NCI-H1694 treated with DMSO at 0.1 percent for 48 hours (cell line): ENCODE data around the gene DDX24.

Source experiments
- DNase-seq: peaks from one replicate; lab custom pipeline; 2025; lab: John Stamatoyannopoulos, UW

The DDX24 gene, protein sequence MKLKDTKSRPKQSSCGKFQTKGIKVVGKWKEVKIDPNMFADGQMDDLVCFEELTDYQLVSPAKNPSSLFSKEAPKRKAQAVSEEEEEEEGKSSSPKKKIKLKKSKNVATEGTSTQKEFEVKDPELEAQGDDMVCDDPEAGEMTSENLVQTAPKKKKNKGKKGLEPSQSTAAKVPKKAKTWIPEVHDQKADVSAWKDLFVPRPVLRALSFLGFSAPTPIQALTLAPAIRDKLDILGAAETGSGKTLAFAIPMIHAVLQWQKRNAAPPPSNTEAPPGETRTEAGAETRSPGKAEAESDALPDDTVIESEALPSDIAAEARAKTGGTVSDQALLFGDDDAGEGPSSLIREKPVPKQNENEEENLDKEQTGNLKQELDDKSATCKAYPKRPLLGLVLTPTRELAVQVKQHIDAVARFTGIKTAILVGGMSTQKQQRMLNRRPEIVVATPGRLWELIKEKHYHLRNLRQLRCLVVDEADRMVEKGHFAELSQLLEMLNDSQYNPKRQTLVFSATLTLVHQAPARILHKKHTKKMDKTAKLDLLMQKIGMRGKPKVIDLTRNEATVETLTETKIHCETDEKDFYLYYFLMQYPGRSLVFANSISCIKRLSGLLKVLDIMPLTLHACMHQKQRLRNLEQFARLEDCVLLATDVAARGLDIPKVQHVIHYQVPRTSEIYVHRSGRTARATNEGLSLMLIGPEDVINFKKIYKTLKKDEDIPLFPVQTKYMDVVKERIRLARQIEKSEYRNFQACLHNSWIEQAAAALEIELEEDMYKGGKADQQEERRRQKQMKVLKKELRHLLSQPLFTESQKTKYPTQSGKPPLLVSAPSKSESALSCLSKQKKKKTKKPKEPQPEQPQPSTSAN

DNA sequence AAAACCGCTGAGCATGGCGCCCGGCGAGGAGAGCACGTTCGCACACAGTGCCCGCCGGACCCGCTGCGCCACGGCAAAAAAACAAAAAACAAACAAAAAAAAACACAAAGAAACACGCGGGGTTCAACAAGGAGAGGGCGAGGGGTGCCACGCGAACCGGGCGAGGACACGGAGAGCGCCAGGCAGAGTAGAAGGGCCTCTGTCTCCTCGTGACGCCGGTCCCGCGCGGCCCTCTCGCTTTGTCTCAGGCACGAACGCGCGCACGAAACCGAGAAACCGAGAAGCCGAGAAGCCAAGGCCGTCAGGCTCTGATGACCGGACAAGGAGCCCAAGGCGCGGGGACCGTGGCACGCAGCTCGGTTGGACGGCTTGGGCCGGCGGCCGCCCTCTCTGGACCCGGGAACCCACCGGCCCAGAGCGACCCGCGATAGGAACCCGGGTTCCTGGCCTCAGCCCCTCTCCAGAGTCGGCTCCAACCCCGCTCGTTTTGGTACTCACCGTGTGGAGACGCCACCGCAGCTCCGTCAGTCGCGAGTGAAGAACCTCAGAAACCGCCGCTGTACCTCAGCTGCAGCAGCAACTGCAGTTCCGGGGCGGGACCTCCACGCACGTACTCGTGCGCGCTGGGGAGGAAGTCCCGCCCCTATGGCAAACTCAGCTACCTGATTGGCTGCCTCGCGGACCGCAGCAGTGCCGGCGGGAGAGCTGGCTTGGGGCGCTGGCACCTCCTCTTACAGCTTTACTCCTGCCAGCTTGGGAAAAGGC lies at the start of gene DDX24, which contains the start of gene IFI27L1:
TSS of gene DDX24 (minus strand) at position 582 of the 765 bp plus-strand sequence. CDS start 1,460 bp downstream, outside the sequence.
TSS of gene IFI27L1 (plus strand) at position 690 of the 765 bp plus-strand sequence. CDS start 15,628 bp downstream, outside the sequence.
- DNase-seq = peak; percentile 95

DNA sequence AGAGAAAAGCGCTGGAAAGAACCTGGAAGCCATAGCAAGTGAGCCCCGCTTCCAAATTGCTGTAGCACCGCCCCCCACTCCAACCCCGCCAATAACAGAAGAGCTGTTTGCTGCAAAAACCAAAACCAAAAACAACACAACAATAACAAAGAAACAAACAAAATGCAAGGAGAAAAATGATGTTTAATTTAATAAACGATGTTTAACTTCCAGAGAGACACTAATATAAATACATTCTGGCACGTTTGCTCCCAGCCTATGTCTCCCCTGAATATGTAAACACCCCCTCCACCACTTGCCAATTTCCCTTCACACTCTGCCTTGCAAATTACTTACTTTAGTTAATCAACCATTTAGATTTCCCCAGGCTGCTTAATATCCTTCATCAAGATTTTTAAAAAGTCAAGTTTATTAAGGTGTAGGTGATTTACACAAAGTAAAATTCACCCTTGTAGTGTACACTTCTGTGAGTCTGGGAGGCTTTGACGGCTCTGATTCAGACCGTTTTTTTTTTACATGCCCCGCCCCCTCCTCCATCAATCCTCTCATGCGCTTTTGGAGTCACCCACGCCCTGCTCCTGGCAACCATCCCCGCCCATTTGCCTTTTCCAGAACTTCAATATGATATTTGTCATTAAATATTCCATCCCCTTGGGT lies 48.9 kb upstream of the DDX24 start:
- peak; percentile 86 for DNase-seq

DNA sequence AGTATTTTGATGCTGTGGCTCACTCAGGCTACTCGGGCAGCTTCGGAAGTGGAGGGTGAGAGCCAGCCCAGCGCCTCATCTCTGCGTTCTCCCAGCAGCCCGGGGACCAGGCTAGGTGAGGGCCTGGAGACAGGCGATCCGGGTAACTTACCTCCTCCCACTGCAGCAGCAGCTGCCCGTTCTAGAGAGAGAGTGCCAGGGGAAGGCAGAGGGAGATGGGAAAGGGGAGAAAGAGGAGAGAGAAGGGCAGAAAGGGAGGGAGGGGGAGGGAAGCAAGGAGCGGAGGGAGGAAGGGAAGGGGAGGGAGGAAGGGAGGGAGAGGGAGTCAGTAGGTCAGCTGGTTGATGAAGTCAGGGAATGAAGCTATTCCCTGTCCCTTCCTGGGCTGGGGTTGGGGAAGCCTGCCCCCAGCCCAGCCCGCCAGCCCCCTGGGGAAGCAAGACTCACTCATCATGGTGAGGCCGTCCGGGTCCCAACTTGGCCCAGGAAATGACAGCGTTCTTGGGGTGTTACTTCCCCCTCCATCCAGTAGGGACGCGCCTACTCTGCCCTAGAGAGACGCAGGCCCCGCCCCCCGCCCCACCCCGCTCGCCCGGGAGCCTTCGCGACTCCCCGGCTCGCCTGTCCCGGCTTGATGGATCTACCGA lies 48.2 kb upstream of the DDX24 start, which contains the start of gene IFI27L2:
TSS of gene IFI27L2 (minus strand) at position 494 of the 647 bp plus-strand sequence. CDS start at position 454, 40 bp downstream.
- DNase-seq = peak; percentile 95

DNA sequence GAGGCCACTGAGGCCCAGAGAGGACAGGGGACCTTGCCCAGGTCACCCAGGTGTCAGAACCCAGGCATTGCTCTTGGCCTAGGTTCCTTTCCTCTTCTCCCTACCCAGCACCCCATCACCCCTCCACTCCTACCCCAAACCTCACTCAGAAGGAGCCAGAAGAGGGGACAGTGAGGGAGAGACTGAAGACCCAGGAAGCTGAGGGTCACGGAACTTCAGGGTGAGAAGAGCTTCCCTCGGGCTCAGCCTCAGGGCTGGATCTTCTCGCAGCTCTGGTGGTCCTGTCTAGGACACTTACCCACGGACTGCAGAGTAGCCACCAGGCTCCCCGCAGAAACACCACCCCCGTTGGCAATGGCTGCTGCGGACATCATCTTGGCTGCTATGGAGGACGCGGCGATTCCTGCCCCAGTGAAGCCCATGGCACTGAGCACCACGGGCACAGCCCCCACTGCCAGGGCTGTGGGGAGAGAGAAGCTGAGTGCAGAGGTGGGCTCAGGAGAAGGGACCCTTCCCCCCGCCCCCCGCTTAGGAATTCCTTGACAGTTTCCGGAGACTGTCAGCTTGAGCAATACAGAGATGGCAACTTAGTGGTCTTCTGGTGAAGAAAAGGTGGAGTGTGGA lies 47.3 kb upstream of the DDX24 start:
- no peak for DNase-seq

DNA sequence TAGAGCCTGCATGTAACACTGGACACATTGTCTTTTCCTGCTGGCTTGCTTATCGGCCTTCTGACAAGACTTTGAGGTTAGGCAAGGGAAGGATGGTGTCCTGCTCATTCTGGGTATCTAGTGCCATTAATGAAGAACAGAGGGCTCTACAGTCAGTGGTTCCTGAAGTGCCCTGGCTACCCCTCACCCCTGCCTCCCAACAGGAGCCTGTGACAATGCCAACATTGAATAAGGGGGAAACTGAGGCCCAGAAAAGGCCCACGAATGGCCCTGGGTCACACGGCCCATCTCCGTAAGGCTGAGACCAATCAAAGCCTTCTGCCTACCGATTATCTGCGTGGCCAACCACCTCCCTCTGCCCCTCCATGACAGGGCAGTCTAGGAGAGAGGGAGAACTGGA lies 46.3 kb upstream of the DDX24 start:
- DNase-seq = no peak

DNA sequence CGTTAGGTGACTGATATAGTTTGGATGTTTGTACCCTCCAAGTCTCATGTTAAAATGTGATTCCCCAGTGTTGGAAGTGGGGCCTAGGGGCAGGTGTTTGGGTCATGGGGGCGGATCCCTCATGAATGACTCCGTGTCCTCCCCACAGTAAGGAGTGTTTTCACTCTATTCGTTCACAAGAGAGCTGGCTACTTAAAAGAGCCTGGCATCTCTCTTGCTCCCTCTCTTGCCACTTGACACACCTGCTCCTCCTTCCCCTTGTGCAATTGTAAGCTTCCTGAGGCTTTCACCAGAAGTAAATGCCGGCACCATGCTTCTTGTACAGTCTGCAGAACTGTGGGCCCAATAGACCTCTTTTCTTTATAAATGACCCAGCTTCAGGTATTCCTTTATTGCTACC lies 45.8 kb upstream of the DDX24 start:
- no peak for DNase-seq

DNA sequence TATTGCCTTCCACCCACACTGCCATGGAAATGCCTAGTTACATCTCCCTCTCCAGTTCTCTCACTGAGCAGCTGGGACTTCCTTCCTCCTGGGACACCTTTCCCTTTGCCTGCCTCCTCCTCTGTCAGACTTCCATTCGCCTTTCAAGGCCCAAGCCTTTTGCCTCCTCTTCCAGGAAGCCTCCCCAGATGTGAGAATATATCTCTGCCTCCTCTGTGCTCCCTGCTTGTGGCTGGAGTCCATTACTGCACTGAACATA lies 45.3 kb upstream of the DDX24 start:
- DNase-seq = no peak

DNA sequence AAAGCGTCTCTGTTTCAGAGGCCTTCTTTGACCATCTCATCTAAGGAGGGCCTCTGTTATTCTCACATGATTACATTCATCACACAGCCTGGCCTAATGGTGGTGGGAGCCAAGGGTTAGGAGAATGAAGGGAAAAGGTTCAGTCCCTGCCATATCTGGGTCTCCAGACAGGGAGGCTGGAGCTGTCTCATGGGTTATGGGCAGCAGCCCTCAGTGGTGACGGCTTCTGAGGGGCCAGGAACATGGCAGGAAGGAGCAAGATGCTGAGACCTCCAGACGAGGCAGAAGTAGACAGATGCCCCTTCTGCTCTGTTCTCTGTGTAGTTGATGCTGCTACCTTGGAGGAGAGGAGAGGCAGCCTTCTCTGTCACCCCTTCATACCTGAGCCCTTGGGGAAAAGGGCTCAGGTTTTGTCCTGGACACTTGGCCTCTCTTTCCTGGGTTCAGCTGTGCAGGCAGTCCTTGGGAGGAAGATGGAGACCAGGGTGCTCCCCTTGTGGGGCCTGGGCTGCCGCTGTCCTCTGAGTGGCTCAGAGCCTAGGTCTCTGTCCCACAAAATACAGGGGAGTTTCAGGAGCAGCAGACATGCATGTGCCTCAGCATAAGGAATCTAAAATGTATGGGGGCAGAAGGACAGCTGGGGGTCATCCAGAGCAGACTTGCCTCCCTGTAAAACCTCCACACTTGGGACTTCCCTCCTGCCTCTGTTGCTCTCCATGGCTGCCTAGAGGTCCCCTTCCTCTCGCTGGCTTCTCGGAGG lies 44.8 kb upstream of the DDX24 start:
- DNase-seq = no peak

DNA sequence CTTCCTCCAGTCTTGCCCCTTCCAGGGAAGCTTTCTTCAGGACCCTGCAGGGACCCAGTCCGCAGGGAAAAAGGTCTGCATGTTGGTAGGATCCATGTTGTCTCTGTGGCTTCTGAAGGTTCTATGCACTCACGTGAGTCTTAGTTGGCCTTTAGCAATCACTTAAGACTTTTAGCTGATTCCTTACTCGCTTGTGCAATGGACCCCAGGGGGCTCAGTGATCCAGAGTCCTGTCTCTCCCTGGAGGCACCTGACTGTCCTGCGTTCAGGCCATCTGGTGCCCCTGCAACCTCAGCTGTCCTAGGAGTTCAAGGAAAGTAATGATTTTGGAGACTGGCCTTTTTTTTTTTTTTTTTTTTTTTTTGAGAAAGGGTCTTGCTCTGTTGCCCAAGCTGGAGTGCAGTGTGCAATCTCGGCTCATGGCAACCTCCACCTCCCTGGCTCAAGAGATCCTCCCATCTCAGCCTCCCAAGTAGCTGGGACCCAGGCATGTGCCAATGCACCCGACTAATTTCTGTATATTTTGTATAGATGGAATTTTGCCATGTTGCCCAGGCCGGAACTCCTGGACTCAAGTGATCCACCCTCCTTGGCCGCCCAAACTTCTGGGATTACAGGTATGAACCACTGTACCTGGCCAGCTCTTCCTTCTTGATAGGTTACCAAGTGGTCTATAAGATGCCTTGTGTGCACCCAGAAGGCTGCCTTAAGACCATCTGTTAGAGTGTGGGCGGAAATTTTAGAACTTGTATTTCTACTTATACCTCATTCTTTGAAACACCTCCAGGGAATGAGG lies 43.8 kb upstream of the DDX24 start:
- no peak for DNase-seq

DNA sequence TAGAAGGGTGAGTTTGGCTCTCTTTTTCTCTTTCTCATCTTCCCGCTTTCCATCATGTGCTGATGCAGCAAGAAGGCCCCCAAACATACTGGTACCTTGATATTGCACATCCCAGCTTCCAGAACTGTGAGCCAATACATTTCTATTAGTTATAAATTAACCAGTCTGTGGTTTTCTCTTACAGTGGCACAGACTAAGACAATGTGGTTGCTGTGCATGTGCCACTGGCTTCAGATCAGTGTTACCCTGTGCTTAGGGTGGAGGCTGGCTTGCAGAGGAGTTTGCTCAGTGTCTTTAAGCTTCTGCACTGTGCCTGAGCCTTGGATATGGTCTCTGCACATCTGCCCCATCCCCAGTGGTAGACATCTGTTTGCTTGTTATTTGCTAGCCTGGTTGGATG lies 42.9 kb upstream of the DDX24 start:
- DNase-seq = no peak

DNA sequence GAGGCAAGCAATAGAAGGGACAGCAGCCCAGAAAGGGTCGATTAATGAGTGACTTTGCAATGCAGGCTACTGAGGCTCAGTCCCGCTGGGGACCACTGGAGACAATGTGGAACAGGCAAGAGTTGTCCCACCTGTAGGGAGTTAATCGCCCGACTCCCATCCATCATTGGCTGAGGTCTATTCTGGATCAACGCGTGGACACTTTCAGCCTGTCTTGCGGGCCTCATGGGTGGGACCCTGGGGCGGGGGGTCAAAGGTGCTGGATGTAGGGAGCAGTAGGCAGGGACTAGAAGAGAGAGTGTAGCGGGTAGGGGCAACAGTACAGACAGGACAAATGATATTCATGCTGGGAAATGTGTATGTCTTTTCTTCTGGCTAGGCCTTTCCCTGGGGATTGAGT lies 42.3 kb upstream of the DDX24 start:
- DNase-seq = no peak

DNA sequence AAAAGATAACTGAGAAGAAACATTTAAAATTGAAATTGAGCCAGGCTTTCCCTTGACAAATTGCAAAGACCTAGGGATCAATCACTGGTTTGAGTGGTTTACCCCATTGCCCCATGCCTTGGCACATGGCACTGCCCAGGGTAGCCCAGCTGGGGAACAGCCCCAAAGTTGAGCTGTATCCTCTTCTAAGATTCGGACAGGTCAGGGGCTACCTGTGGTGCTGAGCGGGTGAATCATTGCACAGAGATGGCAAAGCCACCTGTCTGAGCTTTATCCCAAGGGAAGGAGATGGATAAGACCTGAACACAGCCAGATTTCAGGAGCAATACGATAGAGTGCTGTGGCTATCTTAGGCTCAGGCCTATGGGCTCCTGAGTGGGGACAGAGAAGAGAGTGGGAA lies 41.4 kb upstream of the DDX24 start:
- no peak for DNase-seq

DNA sequence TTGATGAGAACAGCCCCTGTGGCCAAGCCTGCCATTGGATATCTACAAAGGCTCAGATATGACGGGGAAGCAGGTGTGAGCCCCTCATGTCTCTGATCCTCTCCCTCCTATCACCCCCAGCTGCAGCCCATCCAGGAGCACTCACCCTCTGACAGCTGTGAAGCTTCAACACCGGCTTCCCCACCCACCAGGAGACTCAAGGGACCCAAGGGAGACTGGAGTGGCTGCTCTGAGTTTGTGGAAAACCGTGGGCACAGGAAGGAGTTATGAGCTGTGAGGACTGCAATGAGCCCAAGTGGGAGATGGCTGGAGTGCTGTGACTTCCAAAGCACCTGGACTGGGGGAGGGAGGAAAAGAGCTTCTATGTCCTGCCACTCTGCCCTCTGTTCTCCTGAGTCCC lies 40.5 kb upstream of the DDX24 start:
- no peak for DNase-seq

DNA sequence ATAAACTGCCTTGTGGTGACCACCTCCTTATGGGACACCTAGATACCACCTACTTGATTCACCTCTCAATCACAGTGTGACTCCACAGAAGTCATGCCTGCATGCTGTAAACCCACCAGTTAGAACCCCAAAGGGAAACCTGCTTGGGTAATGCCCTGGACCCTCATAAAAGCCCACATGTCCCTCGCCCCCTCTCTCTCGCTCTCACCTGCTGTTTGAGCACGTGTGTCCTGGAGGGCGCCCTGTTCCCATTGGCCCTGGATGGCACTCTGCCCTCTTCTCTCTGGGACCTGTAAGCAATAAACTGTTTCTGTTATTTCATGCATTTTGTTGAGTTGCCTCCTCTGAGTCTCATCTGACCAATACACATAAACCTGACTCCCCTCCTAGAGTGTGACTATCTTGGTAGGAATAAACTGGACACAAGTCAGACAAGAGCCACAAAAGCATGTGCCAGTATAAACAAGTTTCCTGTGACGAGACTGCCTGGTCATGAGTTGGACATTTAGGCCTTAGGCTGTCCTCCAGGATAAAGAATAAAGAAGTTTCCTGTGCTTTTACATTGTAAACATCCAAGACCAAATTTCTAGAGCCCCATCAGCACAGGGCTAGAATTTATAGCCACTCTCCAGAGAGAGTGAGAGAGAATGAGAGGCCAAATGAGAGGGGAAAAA lies 39.8 kb upstream of the DDX24 start:
- DNase-seq = no peak

DNA sequence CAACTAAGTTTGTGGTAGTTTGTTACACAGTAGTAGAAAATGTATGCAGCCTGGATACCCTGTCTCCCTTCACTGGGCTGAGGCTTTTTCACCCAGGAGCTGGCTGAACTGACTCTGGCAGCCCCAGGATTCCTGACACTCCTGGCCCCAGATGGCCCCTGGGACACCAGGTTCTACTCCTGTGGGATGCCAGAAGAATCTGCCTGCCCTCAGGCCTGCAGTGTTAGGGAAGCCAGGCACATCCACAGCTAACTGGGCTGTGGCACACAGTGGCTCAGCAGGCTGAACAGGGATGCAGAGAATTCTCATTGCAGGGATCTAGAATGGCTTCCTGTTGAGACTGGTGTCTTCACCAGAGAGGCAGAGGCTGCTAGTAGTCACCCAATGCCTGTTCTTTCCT lies 38.1 kb upstream of the DDX24 start:
- DNase-seq = no peak

DNA sequence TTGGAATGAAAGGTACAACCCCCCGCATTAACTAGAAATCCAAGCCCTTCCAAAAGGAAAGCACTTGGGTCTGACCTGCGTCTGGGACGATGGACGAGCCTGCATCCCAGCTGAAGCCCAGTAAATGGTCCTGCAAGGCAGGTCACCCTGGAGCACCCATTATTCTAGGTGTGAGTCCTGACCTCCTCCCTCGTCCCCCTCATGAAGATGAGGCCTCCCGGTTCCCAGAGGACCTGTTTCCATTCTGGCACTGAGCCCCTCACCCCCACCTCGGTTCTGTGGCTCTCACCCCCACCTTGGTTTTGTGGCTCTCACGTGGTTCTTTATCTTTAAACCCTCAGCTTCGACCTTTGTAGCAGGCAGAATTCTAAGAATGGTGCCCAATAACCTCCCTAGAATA lies 36.9 kb upstream of the DDX24 start:
- DNase-seq = no peak

DNA sequence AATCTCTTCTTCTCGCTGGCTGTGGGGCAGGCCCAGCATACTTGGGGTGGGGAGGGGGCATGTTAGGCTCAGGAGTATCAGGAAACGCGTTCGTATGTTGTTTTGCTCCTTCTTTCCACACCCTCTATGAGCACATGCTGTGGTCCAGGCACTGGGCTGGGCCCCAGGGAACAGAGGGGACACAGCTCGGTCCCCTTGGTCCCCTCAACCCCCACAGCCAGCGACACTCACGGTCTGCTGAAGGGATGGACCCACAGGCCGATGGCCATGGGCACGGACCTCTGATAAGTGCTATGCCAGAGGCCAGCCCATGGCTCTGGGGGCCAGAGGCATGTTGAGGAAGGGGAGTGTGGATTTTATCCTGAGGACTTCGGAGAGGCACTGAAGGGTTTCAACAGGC lies 35.7 kb upstream of the DDX24 start:
- no peak for DNase-seq

DNA sequence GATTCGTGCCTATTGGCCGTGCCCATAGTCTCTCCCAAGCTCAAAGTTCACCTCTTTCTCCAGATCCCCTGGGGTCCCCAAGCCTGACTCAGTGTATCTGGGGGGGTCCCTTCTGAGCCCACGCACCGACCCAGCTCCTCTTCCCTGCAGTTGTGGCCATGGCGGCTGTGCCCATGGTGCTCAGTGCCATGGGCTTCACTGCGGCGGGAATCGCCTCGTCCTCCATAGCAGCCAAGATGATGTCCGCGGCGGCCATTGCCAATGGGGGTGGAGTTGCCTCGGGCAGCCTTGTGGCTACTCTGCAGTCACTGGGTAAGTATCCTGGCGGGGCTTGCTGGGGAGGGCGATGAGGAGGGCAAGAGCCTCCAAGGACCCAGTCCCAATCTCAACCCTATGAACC lies 34.6 kb upstream of the DDX24 start:
- DNase-seq = no peak
